HCT116 (cell line): Measurements from ENCODE around the gene TNFRSF18. TPM values are rescaled to one million over a fixed set of nuclear protein-coding genes. Genes with fewer than 3 reads are reported as not detected.

Experiments
- ATAC-seq: fragments of 200-7000 bp; cut with Tn5 transposase; 2 replicates; pipeline ENCODE4 v1.9.1; 2020; ENCODE audit warnings: mild to moderate bottlenecking, moderate library complexity
- BruUV-seq: library from RNA; stranded (reverse); fragments of 400-500 nt; replicated peaks from 2 replicates; lab custom pipeline; 2021; lab: Mats Ljungman, UMichigan
- CTCF ChIA-PET: fragments of 300-600 bp; sonication (Branson Sonifier 250); formaldehyde crosslinking; loops from one replicate; lab custom pipeline; 2021; ENCODE audit warnings: antibody characterized with exemption; lab: Charles Lee
- POLR2A ChIA-PET: fragments of 300-600, 350-600 bp; sonication (Branson Sonifier 250); formaldehyde crosslinking; loops from one replicate; lab custom pipeline; 2021; ENCODE audit warnings: antibody characterized with exemption; lab: Charles Lee
- RAD21 ChIA-PET, 2 experiments: fragments of 300-600 bp; sonication (Branson Sonifier 250); formaldehyde crosslinking; loops; one replicate each; lab custom pipeline; 2023; ENCODE audit warnings: low total read pairs in 2 of 2; ENCODE audit not compliant: uncharacterized antibody in 2 of 2, unreplicated experiment in 2 of 2, low non-redundant PET in 1 of 2; lab: Charles Lee
- DNase-seq: peaks from one replicate; pipeline ENCODE4 v3.0.0-alpha.2; 2010; ENCODE audit warnings: low read depth, low spot score
- H2AFZ ChIP-seq: fragments of 200-600 bp; shearing (Covaris generic), sonication (generic); 2 replicates; pipeline ENCODE4 v1.6.1; 2017; ENCODE audit warnings: low read depth, mixed run types, mixed read lengths, antibody characterized with exemption, low read length; ENCODE audit not compliant: poor library complexity, severe bottlenecking
- H3K27ac ChIP-seq: 2 replicates; pipeline ENCODE4 v1.5.1; 2012; ENCODE audit warnings: low read depth, low read length
- H3K27me3 ChIP-seq: fragments of 200-600 bp; sonication (generic); 2 replicates; pipeline ENCODE4 v1.6.1; 2016; ENCODE audit warnings: mixed run types, low read length, mixed read lengths; ENCODE audit not compliant: insufficient read depth
- H3K36me3 ChIP-seq, 2 experiments: fragments of 200-500 bp in 1 of 2; fragments of 200-600 bp in 1 of 2; sonication (Bioruptor generic) in 1 of 2; sonication (generic) in 1 of 2; 2 replicates each; pipeline versions ENCODE4 v1.5.1 to v1.6.1; 2014 to 2016; ENCODE audit warnings: low read length in 2 of 2, inconsistent platforms in 1 of 2, mixed read lengths in 1 of 2, mixed run types in 1 of 2; ENCODE audit not compliant: insufficient read depth in 2 of 2, control insufficient read depth in 1 of 2
- H3K4me1 ChIP-seq, 2 experiments: fragments of 200-600 bp in 1 of 2; sonication (generic) in 1 of 2; 2 replicates each; pipeline versions ENCODE4 v1.5.1 to v1.6.1; 2012 to 2017; ENCODE audit warnings: low read length in 2 of 2, inconsistent platforms in 1 of 2, mild to moderate bottlenecking in 1 of 2, mixed read lengths in 1 of 2, mixed run types in 1 of 2, moderate library complexity in 1 of 2; ENCODE audit not compliant: insufficient read depth in 2 of 2, control insufficient read depth in 1 of 2
- H3K4me2 ChIP-seq: fragments of 200-600 bp; sonication (generic); 2 replicates; pipeline ENCODE4 v1.6.1; 2017; ENCODE audit warnings: mixed run types, low read length, mixed read lengths
- H3K4me3 ChIP-seq, 2 experiments: fragments of 200-600 bp in 1 of 2; sonication (generic) in 1 of 2; replicated peaks in 1 of 2; 2 replicates each; pipeline ENCODE4 v1.5.1; 2011 to 2016; ENCODE audit warnings: low read length in 2 of 2, control low read depth in 1 of 2, low read depth in 1 of 2, mild to moderate bottlenecking in 1 of 2, mixed read lengths in 1 of 2, mixed run types in 1 of 2
- H3K79me2 ChIP-seq: fragments of 200-600 bp; sonication (generic); 2 replicates; pipeline ENCODE4 v1.6.1; 2017; ENCODE audit warnings: mild to moderate bottlenecking, mixed run types, low read length, moderate library complexity, mixed read lengths; ENCODE audit not compliant: insufficient read depth
- H3K9ac ChIP-seq: fragments of 200-600 bp; sonication (generic); 2 replicates; pipeline ENCODE4 v1.6.1; 2016; ENCODE audit warnings: low read length, mixed read lengths
- H3K9me2 ChIP-seq: fragments of 200-600 bp; sonication (generic), shearing (Covaris generic); 2 replicates; pipeline ENCODE4 v1.6.1; 2017; ENCODE audit warnings: mixed run types, mild to moderate bottlenecking, moderate library complexity; ENCODE audit not compliant: insufficient read depth
- H3K9me3 ChIP-seq, 2 experiments: fragments of 200-500 bp in 1 of 2; fragments of 200-600 bp in 1 of 2; sonication (Bioruptor generic) in 1 of 2; sonication (generic) in 1 of 2; 2 replicates each; pipeline ENCODE4 v1.6.1; 2014 to 2017; ENCODE audit warnings: low read length in 2 of 2, mixed read lengths in 2 of 2, inconsistent platforms in 1 of 2, low read depth in 1 of 2, mild to moderate bottlenecking in 1 of 2, mixed run types in 1 of 2, moderate library complexity in 1 of 2; ENCODE audit not compliant: control insufficient read depth in 1 of 2, insufficient read depth in 1 of 2
- H4K20me1 ChIP-seq: fragments of 200-600 bp; sonication (generic), shearing (Covaris generic); 2 replicates; pipeline ENCODE4 v1.6.1; 2017; ENCODE audit warnings: mixed run types, mild to moderate bottlenecking, moderate library complexity; ENCODE audit not compliant: insufficient read depth
- CBX3 ChIP-seq: IDR thresholded peaks from 2 replicates; pipeline ENCODE4 v1.6.1; 2012; ENCODE audit warnings: low read depth
- CEBPB ChIP-seq: IDR thresholded peaks from 2 replicates; pipeline ENCODE4 v1.6.1; 2012; ENCODE audit warnings: low read depth
- EGR1 ChIP-seq: IDR thresholded peaks from 2 replicates; pipeline ENCODE4 v1.6.1; 2012; ENCODE audit warnings: low read depth
- ELF1 ChIP-seq: IDR thresholded peaks from 2 replicates; pipeline ENCODE4 v1.6.1; 2012; ENCODE audit warnings: low read depth, borderline replicate concordance
- EZH2phosphoT487 ChIP-seq: fragments of 200-600 bp; IDR thresholded peaks from 2 replicates; pipeline ENCODE4 v1.6.1; 2018; ENCODE audit warnings: antibody characterized with exemption, borderline replicate concordance
- FOSL1 ChIP-seq: IDR thresholded peaks from 2 replicates; pipeline ENCODE4 v1.6.1; 2012; ENCODE audit warnings: low read depth
- JUND ChIP-seq: IDR thresholded peaks from 2 replicates; pipeline ENCODE4 v1.6.1; 2012
- POLR2A ChIP-seq: IDR thresholded peaks from 2 replicates; pipeline ENCODE4 v1.7.0; 2011; ENCODE audit warnings: borderline replicate concordance; ENCODE audit not compliant: insufficient read depth, insufficient read length; ENCODE audit errors: extremely low read depth
- POLR2AphosphoS5 ChIP-seq: IDR thresholded peaks from 2 replicates; pipeline ENCODE4 v1.6.1; 2011; ENCODE audit warnings: mild to moderate bottlenecking, low read depth, low read length, moderate library complexity
- RAD21 ChIP-seq: IDR thresholded peaks from 2 replicates; pipeline ENCODE4 v1.6.1; 2012; ENCODE audit warnings: low read depth, mild to moderate bottlenecking
- SIN3A ChIP-seq: IDR thresholded peaks from 2 replicates; pipeline ENCODE4 v1.6.1; 2012; ENCODE audit warnings: low read depth
- SRF ChIP-seq: IDR thresholded peaks from 2 replicates; pipeline ENCODE4 v1.6.1; 2012; ENCODE audit warnings: low read depth
- ZFX ChIP-seq: fragments of 450-650 bp; IDR thresholded peaks from 2 replicates; pipeline ENCODE4 v1.6.1; 2017
- intact Hi-C: fragments of 100-400 bp; cut with micrococcal nuclease; formaldehyde crosslinking; loops from 2 replicates; pipeline ENCODE4 v1.10.0; 2022
- total RNA-seq: library from RNA; stranded (reverse); gene quantifications from one replicate; pipeline ENCODE4 v1.2.1, GENCODE V29; 2021; ENCODE audit not compliant: unreplicated experiment
- TF ChIP-seq, protein P1 (sequence below): IDR thresholded peaks from 2 replicates; pipeline ENCODE4 v1.6.1; 2011; ENCODE audit warnings: mild to moderate bottlenecking, low read length, moderate library complexity; ENCODE audit not compliant: insufficient replicate concordance; ENCODE audit errors: extremely low read depth
- TF ChIP-seq, protein P2 (sequence below), 3 experiments: fragments of 200-600 bp in 1 of 3; sonication (generic) in 1 of 3; IDR thresholded peaks in 2 of 3; conservative IDR thresholded peaks in 1 of 3; 2 replicates each; pipeline ENCODE4 v1.5.1; 2012 to 2017; ENCODE audit warnings: low read depth in 2 of 3, low read length in 2 of 3, antibody characterized with exemption in 1 of 3, borderline replicate concordance in 1 of 3, control low read depth in 1 of 3, mild to moderate bottlenecking in 1 of 3, mixed read lengths in 1 of 3, mixed run types in 1 of 3, moderate library complexity in 1 of 3; ENCODE audit not compliant: insufficient read depth in 1 of 3
- TF ChIP-seq, protein P3 (sequence below): IDR thresholded peaks from 2 replicates; pipeline ENCODE4 v1.6.1; 2012
- TF ChIP-seq, protein P4 (sequence below): IDR thresholded peaks from 2 replicates; pipeline ENCODE4 v1.6.1; 2012

The TNFRSF18 gene
- total RNA-seq, 1 experiment from 2014 or later, result 56.2 TPM

DNA sequence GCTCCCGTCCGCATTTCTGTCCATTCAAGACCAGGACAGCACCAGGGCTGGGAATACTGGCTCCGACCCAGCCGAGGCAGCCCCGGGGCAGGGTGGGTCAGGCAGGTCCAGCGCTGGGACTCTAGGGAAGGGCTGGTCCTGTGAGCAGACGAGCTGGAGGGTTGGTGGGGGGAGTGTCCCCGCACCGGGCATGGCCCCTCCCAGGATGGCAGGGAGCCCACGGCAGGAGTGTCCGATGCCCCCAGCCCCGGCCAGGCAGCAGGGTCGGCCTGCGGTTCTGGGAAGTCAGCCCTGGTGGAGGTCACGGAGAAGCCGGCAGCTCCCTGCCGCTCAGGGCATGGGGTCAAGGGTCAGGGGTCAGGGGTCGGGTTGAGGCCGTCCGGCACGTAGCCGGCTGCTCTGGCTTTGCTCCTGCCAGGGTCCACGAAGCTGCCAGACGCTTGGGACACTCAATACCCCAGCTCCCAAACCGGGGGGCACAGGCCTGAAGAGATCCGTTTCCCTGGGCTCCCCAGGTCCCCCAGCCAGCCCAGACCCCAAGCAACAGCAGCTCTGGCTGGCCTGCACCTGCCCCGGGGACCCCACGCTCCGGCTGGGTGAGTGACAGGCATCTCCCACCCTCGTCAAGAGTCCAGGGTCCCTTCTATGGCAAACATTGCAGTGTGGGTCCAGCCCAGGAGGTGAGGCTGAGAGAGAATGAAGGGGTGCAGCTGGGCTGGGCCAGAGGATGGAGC lies 33.4 kb upstream of the TNFRSF18 start:
- Histone ChIP-seq H3K9me3 (no peaks in the 10 kb centered on the region), H3K9me2 (no peaks in the 10 kb centered on the region), H3K27ac (no peak overlapping the region), H3K27me3 (no peaks in the 10 kb centered on the region), H2AFZ (no peak overlapping the region), H3K4me1 (peaks cover 9 to 27% of the 10 kb centered on the region in 2 experiments; a peak in 3 of 4 replicates), H3K4me3 (no peak overlapping the region), H4K20me1 (no peaks in the 10 kb centered on the region), H3K4me2 (no peak overlapping the region), H3K9ac (no peak overlapping the region), H3K36me3 (no peaks in the 10 kb centered on the region), H3K79me2 (peaks cover 2% of the 10 kb centered on the region; the same call in 1 of the 2 replicates)
- TF ChIP-seq SRF (no peak), ELF1 (no peak), SIN3A (no peak), EZH2phosphoT487 (no peak), FOSL1 (no peak), ZFX (no peak), CBX3 (no peak), EGR1 (no peak), POLR2A (no peak), POLR2AphosphoS5 (no peak), CEBPB (no peak)
- ChIA-PET CTCF (no interaction called here), RAD21 (no interaction called here), POLR2A (no interaction called here)
- intact Hi-C loops, result no loop called here
- BruUV-seq, result no TSS peak
- DNase-seq (no peak), ATAC-seq (no peak)

DNA sequence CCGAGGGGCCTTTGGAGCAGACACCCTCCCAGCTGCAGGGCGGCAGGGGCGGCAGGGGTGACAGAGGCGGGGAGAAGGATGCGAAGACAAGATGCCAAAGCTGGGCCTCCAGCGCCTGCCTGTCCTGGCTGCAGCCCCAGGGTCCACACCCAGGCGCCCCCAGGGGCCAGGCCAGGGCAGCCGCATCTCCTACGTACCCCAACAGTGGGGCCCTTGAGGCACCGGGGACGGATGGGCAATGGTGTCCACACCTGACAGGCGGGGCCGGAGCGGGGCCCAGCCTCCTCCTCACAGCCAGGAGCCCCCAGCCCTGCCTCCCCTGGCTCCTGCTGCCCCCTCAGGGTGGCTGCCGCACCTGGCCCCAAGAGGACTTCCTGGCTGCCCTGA lies 32.8 kb upstream of the TNFRSF18 start:
- H3K9ac ChIP-seq, result no peak overlapping the region
- H4K20me1 ChIP-seq, result no peaks in the 10 kb centered on the region
- ChIA-PET CTCF (no interaction called here), RAD21 (interaction anchor here in 1 of 2 experiments (0.8 kb wide), 1 partner anchor 63 kb away, joined by 3 read pairs; no protein-coding TSS in a partner anchor), POLR2A (no interaction called here)
- no peaks in the 10 kb centered on the region for H3K9me2 ChIP-seq
- no peaks in the 10 kb centered on the region for H3K27me3 ChIP-seq
- H3K9me3 ChIP-seq, result no peaks in the 10 kb centered on the region
- H3K27ac ChIP-seq, result no peak overlapping the region
- H3K79me2 ChIP-seq, result peaks cover 5% of the 10 kb centered on the region; the same call in 1 of the 2 replicates
- no peak overlapping the region for H2AFZ ChIP-seq
- BruUV-seq, result no TSS peak
- no peak overlapping the region for H3K4me3 ChIP-seq
- intact Hi-C loops, result no loop called here
- H3K4me1 ChIP-seq, result peaks cover 9 to 24% of the 10 kb centered on the region in 2 experiments; a peak in 3 of 4 replicates
- H3K36me3 ChIP-seq, result no peaks in the 10 kb centered on the region
- H3K4me2 ChIP-seq, result no peak overlapping the region
- ATAC-seq, result no peak
- DNase-seq, result no peak
- TF ChIP-seq EZH2phosphoT487 (no peak), CBX3 (no peak), POLR2AphosphoS5 (no peak), SRF (no peak), FOSL1 (no peak), RAD21 (no peak), ELF1 (no peak), POLR2A (no peak), JUND (no peak)
- TF ChIP-seq, protein P1, sequence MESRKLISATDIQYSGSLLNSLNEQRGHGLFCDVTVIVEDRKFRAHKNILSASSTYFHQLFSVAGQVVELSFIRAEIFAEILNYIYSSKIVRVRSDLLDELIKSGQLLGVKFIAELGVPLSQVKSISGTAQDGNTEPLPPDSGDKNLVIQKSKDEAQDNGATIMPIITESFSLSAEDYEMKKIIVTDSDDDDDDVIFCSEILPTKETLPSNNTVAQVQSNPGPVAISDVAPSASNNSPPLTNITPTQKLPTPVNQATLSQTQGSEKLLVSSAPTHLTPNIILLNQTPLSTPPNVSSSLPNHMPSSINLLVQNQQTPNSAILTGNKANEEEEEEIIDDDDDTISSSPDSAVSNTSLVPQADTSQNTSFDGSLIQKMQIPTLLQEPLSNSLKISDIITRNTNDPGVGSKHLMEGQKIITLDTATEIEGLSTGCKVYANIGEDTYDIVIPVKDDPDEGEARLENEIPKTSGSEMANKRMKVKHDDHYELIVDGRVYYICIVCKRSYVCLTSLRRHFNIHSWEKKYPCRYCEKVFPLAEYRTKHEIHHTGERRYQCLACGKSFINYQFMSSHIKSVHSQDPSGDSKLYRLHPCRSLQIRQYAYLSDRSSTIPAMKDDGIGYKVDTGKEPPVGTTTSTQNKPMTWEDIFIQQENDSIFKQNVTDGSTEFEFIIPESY, result no peak
- TF ChIP-seq, protein P2, sequence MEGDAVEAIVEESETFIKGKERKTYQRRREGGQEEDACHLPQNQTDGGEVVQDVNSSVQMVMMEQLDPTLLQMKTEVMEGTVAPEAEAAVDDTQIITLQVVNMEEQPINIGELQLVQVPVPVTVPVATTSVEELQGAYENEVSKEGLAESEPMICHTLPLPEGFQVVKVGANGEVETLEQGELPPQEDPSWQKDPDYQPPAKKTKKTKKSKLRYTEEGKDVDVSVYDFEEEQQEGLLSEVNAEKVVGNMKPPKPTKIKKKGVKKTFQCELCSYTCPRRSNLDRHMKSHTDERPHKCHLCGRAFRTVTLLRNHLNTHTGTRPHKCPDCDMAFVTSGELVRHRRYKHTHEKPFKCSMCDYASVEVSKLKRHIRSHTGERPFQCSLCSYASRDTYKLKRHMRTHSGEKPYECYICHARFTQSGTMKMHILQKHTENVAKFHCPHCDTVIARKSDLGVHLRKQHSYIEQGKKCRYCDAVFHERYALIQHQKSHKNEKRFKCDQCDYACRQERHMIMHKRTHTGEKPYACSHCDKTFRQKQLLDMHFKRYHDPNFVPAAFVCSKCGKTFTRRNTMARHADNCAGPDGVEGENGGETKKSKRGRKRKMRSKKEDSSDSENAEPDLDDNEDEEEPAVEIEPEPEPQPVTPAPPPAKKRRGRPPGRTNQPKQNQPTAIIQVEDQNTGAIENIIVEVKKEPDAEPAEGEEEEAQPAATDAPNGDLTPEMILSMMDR (IDR thresholded peaks at IDR 0.05 in 2 of 3, conservative IDR thresholded peaks at IDR 0.05 in 1 of 3; ENCODE audit: borderline replicate concordance in 1 of 3, insufficient read depth in 1 of 3, low read depth in 2 of 3, low read length in 2 of 3), result no peak
- TF ChIP-seq, protein P3, sequence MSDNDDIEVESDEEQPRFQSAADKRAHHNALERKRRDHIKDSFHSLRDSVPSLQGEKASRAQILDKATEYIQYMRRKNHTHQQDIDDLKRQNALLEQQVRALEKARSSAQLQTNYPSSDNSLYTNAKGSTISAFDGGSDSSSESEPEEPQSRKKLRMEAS, result no peak
- TF ChIP-seq, protein P4, sequence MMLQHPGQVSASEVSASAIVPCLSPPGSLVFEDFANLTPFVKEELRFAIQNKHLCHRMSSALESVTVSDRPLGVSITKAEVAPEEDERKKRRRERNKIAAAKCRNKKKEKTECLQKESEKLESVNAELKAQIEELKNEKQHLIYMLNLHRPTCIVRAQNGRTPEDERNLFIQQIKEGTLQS, result no peak
